Measurements from ENCODE around the gene MAGI3. TPM values are rescaled to one million over a fixed set of nuclear protein-coding genes. Genes with fewer than 3 reads are reported as not detected.

The MAGI3 gene
- total RNA-seq, 1 experiment from 2014 or later = 27.6 TPM

- CTCF ChIA-PET = no interaction called here
- peaks cover 7% of the 10 kb centered on the region for H3K4me1 Mint-ChIP-seq (ENCODE audit: low read depth, unreplicated experiment)
- no peaks in the 10 kb centered on the region for H3K4me1 ChIP-seq
- no peaks in the 10 kb centered on the region for H3K27me3 ChIP-seq (replicated peaks; ENCODE audit: control insufficient read depth, insufficient read depth, low read length)
- POLR2A ChIA-PET = no interaction called here
- no peak for DNase-seq
- H3K27ac Mint-ChIP-seq (ENCODE audit: unreplicated experiment) = no peak overlapping the region
- H3K9me3 ChIP-seq = no peaks in the 10 kb centered on the region
- intact Hi-C loops (cut with micrococcal nuclease; ENCODE audit: unreplicated experiment) = no loop called here
- no peaks in the 10 kb centered on the region for H3K27me3 Mint-ChIP-seq (ENCODE audit: insufficient read depth, unreplicated experiment)
- TF ChIP-seq, protein P1, sequence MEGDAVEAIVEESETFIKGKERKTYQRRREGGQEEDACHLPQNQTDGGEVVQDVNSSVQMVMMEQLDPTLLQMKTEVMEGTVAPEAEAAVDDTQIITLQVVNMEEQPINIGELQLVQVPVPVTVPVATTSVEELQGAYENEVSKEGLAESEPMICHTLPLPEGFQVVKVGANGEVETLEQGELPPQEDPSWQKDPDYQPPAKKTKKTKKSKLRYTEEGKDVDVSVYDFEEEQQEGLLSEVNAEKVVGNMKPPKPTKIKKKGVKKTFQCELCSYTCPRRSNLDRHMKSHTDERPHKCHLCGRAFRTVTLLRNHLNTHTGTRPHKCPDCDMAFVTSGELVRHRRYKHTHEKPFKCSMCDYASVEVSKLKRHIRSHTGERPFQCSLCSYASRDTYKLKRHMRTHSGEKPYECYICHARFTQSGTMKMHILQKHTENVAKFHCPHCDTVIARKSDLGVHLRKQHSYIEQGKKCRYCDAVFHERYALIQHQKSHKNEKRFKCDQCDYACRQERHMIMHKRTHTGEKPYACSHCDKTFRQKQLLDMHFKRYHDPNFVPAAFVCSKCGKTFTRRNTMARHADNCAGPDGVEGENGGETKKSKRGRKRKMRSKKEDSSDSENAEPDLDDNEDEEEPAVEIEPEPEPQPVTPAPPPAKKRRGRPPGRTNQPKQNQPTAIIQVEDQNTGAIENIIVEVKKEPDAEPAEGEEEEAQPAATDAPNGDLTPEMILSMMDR (IDR thresholded peaks at IDR 0.05; ENCODE audit: insufficient read depth in 1 of 2, low read depth in 1 of 2, low read length in 1 of 2, severe bottlenecking in 1 of 2, unreplicated experiment in 1 of 2) = no peak
- no TSS peak for BruUV-seq (replicated peaks)
- no peaks in the 10 kb centered on the region for H3K36me3 ChIP-seq (ENCODE audit: control insufficient read depth, insufficient read depth, low read length)
- no peak overlapping the region for H3K4me3 ChIP-seq (ENCODE audit: low read depth, low read length)
- no peaks in the 10 kb centered on the region for H3K9me3 Mint-ChIP-seq (ENCODE audit: unreplicated experiment)
- H3K4me3 Mint-ChIP-seq (ENCODE audit: unreplicated experiment) = no peak overlapping the region
- no peaks in the 10 kb centered on the region for H3K36me3 Mint-ChIP-seq (ENCODE audit: insufficient read depth, unreplicated experiment)
Measured at GRCh38 chr1:113380075-113380474, 10.2 kb upstream of the MAGI3 start.

DNA sequence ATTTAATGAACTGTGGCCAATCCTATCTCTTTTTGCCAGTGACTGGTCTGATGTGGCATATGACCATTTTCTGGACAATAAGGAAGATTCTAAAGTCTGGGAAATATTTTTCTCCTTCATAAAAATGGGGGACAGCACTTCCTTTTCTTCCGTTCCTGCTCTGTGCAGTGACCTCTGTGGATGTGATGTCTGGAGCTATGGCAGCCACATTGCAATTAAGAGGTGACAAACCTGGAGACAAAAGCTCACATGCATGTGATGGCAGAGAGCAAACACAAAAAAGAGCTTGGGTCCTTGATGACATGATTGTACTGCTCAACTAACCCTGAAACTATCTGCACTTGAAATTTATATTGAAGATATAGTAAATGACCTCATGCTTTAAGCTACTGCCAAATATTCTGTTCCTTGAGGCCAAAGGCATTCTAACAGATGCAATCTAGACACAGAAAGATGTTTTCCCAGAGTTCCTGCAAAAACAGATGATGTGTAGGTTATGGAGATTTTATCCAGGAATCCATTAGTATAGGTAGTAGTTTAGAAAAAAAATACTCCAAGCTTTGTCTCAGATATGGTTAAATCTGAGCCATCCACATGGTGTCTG, 2.2 kb upstream of the MAGI3 start:
- DNase-seq = no peak
- Mint-ChIP-seq H3K4me1 (ENCODE audit: low read depth, unreplicated experiment) (no peaks in the 10 kb centered on the region), H3K9me3 (ENCODE audit: unreplicated experiment) (no peaks in the 10 kb centered on the region), H3K27ac (ENCODE audit: unreplicated experiment) (no peak overlapping the region), H3K4me3 (ENCODE audit: unreplicated experiment) (peak overlapping the region; percentile 90), H3K27me3 (ENCODE audit: insufficient read depth, unreplicated experiment) (no peaks in the 10 kb centered on the region), H3K36me3 (ENCODE audit: insufficient read depth, unreplicated experiment) (peaks cover 14% of the 10 kb centered on the region)
- intact Hi-C loops (cut with micrococcal nuclease; ENCODE audit: unreplicated experiment) = loop anchor here (1.0 to 5.0 kb wide), 2 partner anchors 81 to 248 kb away; no protein-coding TSS in a partner anchor
- H3K4me1 ChIP-seq = no peaks in the 10 kb centered on the region
- no peaks in the 10 kb centered on the region for H3K36me3 ChIP-seq (ENCODE audit: control insufficient read depth, insufficient read depth, low read length)
- no peak overlapping the region for H3K4me3 ChIP-seq (ENCODE audit: low read depth, low read length)
- no peaks in the 10 kb centered on the region for H3K27me3 ChIP-seq (replicated peaks; ENCODE audit: control insufficient read depth, insufficient read depth, low read length)
- TF ChIP-seq, protein P1 (IDR thresholded peaks at IDR 0.05; ENCODE audit: insufficient read depth in 1 of 2, low read depth in 1 of 2, low read length in 1 of 2, severe bottlenecking in 1 of 2, unreplicated experiment in 1 of 2) = no peak
- ChIA-PET CTCF (no interaction called here), POLR2A (no interaction called here)
- no TSS peak for BruUV-seq (replicated peaks)
- H3K9me3 ChIP-seq = no peaks in the 10 kb centered on the region

DNA sequence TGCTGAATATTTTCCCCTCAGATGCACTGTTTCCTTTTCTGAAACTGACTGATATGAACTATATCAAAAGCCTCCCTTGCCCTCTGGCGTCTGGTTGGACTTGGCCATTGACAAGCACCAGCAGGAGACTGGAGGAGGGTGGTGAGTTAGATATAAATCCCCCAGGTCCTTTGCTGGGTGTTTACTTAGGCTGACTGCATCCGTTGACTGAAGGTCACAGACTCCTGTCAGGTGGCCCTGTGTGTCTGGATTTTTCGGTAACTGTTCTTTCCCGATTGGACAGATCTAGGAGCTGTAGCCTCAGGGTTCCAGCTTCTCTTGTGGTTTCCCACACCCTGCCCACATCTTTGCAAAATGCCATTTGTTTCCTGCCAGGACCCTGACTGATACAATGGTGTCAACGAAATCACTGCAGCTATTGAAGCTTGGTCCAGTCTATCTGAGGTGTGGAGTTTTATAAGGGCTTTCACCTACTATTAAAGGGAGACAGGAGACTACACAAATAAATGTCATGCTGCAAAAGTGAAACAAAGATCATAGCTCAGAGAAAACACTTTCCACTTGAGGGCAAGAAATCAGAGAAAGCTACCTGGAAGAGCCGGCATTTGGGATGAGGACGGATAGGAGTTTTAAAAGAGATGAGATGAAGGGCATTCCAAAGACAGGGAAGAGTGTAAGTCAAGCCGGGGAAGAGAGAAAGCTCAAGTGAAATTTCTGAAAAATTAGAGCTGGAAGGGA, 1.5 kb upstream of the MAGI3 start:
- H3K4me1 Mint-ChIP-seq (ENCODE audit: low read depth, unreplicated experiment) = no peaks in the 10 kb centered on the region
- no TSS peak for BruUV-seq (replicated peaks)
- peak overlapping the region; percentile 2 for H3K27ac Mint-ChIP-seq (ENCODE audit: unreplicated experiment)
- H3K36me3 ChIP-seq (ENCODE audit: control insufficient read depth, insufficient read depth, low read length) = no peaks in the 10 kb centered on the region
- ChIA-PET CTCF (interaction anchor here (1.7 kb wide), 1 partner anchor 316 kb away, joined by 4 read pairs; the partner anchor contains the start of gene LRIG2), POLR2A (interaction anchor here (0.6 kb wide), 1 partner anchor 180 kb away, joined by 3 read pairs; no protein-coding TSS in a partner anchor)
- H3K27me3 ChIP-seq (replicated peaks; ENCODE audit: control insufficient read depth, insufficient read depth, low read length) = no peaks in the 10 kb centered on the region
- peak; percentile 58 to 61 for DNase-seq
- H3K27me3 Mint-ChIP-seq (ENCODE audit: insufficient read depth, unreplicated experiment) = no peaks in the 10 kb centered on the region
- TF ChIP-seq, protein P1 (IDR thresholded peaks at IDR 0.05; ENCODE audit: insufficient read depth in 1 of 2, low read depth in 1 of 2, low read length in 1 of 2, severe bottlenecking in 1 of 2, unreplicated experiment in 1 of 2) = no peak
- peak overlapping the region; percentile 90 for H3K4me3 Mint-ChIP-seq (ENCODE audit: unreplicated experiment)
- intact Hi-C loops (cut with micrococcal nuclease; ENCODE audit: unreplicated experiment) = loop anchor here (1.0 to 5.0 kb wide), 2 partner anchors 81 to 248 kb away; no protein-coding TSS in a partner anchor
- peaks cover 14% of the 10 kb centered on the region for H3K36me3 Mint-ChIP-seq (ENCODE audit: insufficient read depth, unreplicated experiment)
- no peaks in the 10 kb centered on the region for H3K9me3 ChIP-seq
- H3K4me1 ChIP-seq = no peaks in the 10 kb centered on the region
- no peaks in the 10 kb centered on the region for H3K9me3 Mint-ChIP-seq (ENCODE audit: unreplicated experiment)
- H3K4me3 ChIP-seq (ENCODE audit: low read depth, low read length) = peak overlapping the region; percentile 46
